ENCODE results near the gene LIM2.

The LIM2 gene

GRCh38 chr19:51365211-51365964 is 22.4 kb downstream of the LIM2 start:
- DNase-seq (ENCODE audit: low read depth) = no peak

DNA sequence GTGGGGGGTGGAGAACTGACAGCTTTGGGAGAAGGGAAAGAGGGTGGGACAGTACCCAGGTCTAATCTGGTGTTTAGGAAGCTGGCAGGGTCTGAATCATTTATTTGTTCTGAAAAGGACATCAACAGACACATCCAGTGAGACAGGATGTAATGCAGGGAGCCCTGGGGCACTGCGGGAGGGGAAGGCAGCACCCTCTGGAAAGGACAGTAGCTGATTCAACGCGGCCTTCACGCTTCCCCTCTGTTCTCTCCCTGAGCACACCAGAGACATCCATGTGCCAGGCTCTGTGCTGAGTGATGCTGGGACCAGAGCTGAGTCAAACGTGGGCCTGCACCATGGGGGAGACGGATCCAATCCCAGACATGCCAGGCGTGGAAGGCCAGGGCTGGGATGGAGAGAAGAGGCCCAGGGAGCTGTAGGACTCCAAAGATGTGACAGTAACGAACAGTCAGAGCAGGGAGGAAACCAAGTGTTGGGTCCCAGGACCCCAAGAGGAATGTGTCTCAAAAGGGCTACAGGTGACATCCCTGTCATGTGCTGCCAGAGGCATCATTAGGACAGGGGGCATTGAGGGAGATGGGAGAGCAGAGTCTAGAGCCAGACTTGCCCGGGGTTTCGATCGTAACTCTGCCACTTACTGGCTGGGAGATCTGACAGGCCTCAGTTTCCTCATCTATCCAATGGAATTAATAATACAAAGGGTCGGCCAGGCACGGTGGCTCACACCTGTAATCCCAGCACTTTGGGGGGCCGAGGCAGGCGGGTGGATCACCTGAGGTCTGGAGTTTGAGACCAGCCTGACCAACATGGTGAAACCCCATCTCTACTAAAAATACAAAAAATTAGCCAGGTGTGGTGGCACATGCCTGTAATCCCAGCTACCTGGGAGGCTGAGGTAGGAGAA is 23.3 kb downstream of the LIM2 start:
- DNase-seq (ENCODE audit: low read depth) = no peak

DNA sequence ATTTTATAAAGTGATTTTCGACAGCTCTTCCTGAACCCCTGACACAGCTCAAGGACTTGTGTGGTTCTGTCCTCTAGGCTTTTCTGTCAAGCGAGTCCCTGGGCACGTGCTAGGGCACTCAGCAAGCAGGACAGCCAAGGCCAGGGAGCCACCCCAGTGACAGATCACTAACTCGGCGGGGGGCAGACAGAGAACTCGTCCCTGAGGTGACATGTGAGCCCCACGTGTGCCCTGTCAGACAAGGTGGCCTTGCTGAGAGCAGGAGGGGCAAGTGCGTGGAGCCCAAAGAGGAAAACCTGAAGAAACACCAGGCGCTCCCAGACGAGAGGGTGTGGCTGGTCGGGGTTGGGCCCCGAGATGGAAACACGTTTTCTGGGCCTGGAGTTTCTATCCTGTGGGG is 26.5 kb downstream of the LIM2 start:
- no peak for DNase-seq (ENCODE audit: low read depth)

GRCh38 chr19:51359294-51359693 is 28.5 kb downstream of the LIM2 start:
- no peak for DNase-seq (ENCODE audit: low read depth)

- DNase-seq (ENCODE audit: low read depth) = no peak
Measured at GRCh38 chr19:51357952-51358351, 29.8 kb downstream of the LIM2 start.

- DNase-seq (ENCODE audit: low read depth) = no peak
Measured at GRCh38 chr19:51356159-51356801, 31.5 kb downstream of the LIM2 start.

DNA sequence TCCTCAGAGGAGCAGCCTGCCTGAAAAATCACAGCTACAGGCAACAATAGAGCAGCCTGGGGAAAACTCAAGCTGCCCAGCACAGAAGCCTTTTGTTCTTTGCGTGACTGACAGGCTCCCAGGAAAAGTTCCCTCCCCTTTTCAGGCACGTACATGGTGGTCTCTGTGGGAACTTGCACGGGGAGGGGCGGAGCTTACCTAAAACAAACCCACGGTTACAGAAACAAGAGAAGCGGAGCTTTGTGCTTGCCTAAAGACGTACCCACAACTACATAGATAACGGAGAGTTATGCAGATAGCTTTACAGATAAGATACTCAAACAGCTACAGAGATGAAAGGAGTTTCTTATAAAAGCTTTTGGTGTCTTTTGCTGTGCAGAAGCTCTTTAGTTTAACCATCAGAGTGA is 33.0 kb downstream of the LIM2 start:
- no peak for DNase-seq (ENCODE audit: low read depth)

- no peak for DNase-seq (ENCODE audit: low read depth)
Measured at GRCh38 chr19:51354103-51354741, 33.6 kb downstream of the LIM2 start.

DNA sequence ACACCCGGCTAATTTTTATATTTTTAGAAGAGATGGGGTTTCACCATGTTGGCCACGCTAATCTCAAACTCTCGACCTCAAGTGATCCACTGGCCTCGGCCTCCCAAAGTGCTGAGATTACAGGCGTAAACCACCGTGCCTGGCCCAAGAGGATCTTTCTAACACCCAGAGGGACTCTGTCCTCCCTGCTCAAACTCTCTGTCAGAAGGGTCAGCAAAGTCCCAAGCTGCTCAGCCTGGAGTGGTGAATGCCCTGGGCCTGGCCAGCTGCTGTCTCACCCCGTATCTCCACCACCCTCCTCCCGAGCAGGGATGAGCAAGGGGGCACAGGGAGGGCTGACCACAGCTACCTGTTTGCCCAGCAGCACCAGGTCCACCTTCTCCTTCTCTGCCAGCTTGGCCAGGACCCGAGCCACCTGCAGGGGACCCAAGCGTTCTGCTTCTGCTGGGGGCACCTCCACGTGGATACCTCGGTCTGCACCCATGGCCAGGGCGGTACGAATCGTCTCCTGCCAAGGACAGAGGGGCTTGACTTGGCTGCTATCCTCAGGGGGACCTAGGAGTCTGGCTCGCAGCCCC is 34.9 kb downstream of the LIM2 start:
- DNase-seq (ENCODE audit: low read depth) = no peak

DNA sequence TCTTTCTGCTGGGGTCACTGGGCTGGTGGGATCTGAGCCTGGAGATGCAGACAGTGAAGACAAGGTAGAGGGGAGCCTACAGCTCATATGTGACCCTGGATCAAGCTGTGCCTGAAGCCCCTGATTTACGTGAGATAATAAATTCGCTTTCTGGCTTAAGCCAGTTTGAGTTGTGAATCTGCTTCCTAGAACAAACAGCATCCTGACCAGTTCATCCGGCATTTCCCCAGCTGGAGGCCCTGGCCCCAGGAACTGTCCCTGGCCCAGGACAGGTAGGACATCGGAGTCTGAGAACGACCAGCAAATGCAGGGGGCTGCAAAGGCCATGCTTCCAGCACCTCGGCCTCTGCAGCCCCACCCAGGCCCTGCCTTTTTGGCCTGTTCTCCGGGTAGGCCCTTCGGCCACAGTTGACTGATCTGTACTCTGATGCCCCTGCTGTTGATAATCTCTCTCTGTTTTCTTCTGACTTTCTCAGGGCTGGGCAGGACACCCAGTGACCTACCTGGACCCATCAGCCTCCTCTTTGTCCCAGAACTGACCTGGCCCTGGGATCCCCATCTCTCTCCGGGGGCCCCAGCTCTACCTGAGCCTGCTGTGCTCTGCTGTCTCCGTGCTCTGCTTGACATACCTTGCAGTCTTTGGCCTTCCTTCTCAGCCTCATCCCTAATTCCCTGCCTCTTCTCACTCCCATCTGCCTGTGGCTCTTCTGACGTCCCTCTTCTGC is 36.3 kb downstream of the LIM2 start:
- DNase-seq (ENCODE audit: low read depth) = no peak

DNA sequence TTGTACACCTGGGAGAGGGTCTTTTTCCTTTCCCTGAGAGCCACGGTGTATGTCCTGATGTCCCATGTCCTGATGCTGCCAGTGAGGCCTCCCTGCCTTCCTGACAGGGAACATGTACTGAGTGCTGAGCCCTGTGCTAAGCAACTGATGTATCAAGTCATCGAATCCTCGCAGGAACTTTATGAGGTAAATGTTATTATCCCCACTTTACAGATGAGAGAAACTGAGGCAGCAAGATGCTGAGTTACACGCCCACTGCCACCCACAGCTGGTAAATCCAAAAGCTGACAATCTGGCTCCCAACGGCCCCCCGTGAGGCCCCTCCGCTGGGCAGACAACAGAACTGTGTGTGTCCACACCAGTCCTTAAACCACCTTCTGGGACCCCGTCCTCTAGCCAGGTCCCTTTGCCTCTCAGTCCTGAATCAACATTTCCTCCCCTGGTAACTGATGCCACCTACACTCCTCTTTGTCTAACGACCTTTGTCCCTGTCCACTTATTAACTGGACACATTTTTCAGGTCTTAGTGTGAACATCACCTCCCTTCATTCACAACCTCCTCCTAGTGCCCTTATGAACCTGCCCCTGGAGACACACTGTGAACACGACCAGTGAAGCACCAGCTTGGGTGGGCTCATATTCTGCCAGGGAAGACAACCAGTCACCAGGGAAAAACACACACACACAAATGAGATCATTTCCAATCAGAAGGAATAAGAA is 40.4 kb downstream of the LIM2 start:
- no peak for DNase-seq (ENCODE audit: low read depth)

- no peak for DNase-seq (ENCODE audit: low read depth)
Measured at GRCh38 chr19:51346742-51347141, 41.0 kb downstream of the LIM2 start.

- DNase-seq (ENCODE audit: low read depth) = no peak
Measured at GRCh38 chr19:51345076-51345620, 42.6 kb downstream of the LIM2 start.

DNA sequence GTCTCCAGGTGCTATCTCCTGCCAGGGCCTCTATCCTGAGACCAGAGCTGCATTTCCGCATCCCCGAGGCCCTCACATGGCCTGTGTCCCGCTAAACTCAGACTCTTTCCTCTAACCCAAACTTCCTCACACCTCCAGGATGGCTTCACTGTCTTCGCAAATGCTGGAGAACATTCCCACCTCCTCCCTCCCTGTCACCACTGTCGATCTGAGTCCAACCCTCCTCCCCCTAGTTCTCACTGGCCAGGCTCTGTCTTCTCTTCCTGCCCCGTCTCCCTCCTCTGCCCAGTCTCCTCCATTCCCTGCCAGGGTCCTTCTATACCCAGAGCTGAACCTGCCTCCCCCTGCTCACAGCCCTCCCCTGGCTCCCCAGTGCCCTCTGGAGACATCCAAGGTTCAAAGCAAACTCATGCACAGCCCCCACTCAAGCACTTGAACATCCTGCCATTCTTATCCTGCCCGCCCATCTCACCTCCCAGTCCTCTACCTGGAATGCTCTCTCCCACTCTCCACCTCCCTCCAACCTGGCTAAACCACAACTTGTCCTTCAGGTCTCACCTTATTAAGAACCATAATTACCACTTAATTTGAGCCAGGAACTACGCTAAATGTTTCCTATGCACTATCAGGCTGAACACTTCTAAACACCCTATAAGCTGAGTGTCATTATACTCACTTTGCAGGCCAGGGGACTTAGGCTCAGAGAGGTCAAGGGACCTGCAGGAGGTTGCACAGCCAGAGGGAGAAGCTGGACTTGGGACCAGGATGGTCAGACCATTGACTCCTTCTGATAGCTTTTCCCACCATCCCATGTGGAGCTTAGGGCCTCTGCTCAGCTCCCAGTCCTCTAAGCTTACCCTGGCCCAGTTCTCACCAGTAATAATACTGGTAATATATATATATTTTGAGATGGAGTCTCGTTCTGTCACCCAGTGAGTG is 44.9 kb downstream of the LIM2 start:
- DNase-seq (ENCODE audit: low read depth) = no peak

- no peak for DNase-seq (ENCODE audit: low read depth)
Measured at GRCh38 chr19:51341976-51342580, 45.7 kb downstream of the LIM2 start, which contains the start of gene VSIG10L. VSIG10L (minus strand) TSS chr19:51342139; CDS start chr19:51342124, 15 bp downstream.

GRCh38 chr19:51341066-51341465 is 46.7 kb downstream of the LIM2 start:
- no peak for DNase-seq (ENCODE audit: low read depth)

DNA sequence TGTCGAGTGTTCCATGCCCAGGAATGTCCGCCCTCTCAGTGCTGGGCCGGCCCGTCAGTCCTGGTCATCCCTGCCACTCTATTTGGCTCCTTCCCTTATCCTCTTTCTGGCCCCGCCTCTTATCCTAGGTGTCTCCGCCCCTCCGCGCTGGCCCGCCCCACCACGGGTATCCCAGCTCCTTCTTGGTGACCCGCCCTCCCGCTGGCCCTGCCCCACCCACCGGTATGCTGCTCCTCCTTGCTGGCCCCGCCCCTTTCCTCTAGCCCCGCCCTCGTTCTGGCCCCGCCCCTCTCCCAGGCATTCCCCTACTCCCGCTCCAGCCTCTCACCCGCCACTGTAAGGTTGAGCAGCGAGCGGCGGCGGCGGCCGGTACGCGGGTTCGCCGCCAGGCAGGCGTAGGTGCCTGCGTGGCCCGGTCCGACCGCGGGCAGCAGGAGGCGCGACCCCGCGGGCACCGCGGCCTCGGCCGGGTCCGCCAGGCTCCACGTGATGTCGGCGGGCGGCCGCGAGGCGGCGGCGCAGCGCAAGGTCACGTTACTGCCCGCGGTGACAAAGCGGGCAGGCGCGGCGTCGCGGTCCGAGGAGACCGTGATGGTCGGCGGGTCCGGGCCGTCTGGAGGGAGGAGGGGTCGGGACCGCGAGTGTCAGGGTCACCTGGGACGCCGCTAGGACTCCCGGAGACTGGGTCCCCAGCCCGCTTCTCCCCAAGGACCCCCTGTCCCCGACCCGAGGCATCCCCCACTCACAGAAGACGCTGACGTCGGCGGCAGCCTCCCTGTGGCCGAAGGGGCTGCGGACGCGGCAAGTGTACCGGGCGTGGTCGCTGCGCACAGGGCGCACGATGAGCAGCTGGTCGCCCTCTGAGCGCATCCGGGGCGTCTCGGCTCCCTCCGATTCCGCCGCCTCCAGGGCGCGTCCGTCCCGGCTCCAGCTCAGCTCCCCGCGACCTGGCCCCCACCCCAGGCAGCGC is 47.8 kb downstream of the LIM2 start:
- peak; percentile 82 for DNase-seq (ENCODE audit: low read depth)

Data from activated gamma-delta T cell treated with anti-CD3 and anti-CD28 coated beads, Interleukin-2, amount 50 U/mL, for 16 hours (primary cell).